ENCODE measurements around the gene C1QTNF2.

DNA sequence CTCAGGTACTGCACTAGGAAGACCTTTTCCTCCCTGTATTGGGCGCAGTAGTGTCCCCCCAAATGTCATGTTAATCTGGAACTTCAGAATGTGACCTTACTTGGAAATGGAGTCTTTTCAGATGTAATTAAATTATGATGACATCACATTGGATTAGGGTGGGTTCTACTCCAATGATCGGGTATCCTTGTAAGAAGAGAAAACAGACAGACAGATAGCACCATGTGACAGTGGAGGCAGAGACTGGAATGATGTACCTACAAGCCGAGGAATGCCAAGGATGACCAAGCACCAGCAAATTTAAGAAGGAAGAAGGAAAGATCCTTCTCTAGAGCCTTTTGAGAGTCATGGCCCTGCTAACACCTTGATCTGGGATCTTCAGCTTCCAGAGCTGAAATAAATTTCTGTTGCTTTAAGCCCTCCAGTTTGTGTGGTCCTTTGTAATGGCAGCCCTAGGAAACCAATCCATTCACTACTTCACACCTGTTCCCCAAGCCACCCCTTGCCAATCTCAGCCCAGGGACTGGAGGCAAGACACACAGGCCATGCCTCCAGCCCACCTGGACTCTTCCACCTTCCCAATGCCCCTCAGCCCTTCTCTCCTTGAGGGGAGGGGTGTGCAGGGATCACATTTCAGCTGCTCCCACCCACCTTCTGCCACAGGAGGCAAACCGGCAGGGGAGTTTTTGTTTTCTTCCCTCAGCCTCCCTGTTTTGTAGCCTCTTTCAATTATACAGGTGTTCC is 59.7 kb downstream of the C1QTNF2 start:
- TF ChIP-seq YY1 (IDR thresholded peaks at IDR 0.05; ENCODE audit: insufficient read depth, insufficient read length) (no peak), ZNF274 (IDR thresholded peaks at IDR 0.05; ENCODE audit: low read depth, low read length) (no peak)
